HG03378 (cell line): Measurements from ENCODE around the gene NELFB.

Experiments
- ATAC-seq: cut with Tn5 transposase; IDR thresholded peaks from one replicate; pipeline ENCODE4 v1.9.1; 2021; ENCODE audit warnings: mild to moderate bottlenecking, moderate library complexity; ENCODE audit not compliant: unreplicated experiment

Gene NELFB

GRCh38 chr9:137254624-137255447 is at the start of gene NELFB:
TSS of gene NELFB (plus strand) at chr9:137255327.
- ATAC-seq, result peak; percentile 40

- no peak for ATAC-seq
Measured at GRCh38 chr9:137206602-137207001, 48.5 kb upstream of the NELFB start.

- no peak for ATAC-seq
Measured at GRCh38 chr9:137211532-137211931, 43.6 kb upstream of the NELFB start.

- ATAC-seq, result no peak
Measured at GRCh38 chr9:137212520-137212919, 42.6 kb upstream of the NELFB start.

GRCh38 chr9:137213160-137214060 is 41.7 kb upstream of the NELFB start:
- no peak for ATAC-seq

- ATAC-seq, result no peak
Measured at GRCh38 chr9:137214620-137215019, 40.5 kb upstream of the NELFB start.

- no peak for ATAC-seq
Measured at GRCh38 chr9:137215196-137215986, 39.7 kb upstream of the NELFB start.

- ATAC-seq, result no peak
Measured at GRCh38 chr9:137216188-137216965, 38.8 kb upstream of the NELFB start.

GRCh38 chr9:137217276-137218211 is 37.6 kb upstream of the NELFB start:
- ATAC-seq, result no peak

- no peak for ATAC-seq
Measured at GRCh38 chr9:137218212-137218753, 36.8 kb upstream of the NELFB start.

GRCh38 chr9:137218754-137219271 is 36.3 kb upstream of the NELFB start:
- ATAC-seq, result no peak

GRCh38 chr9:137219757-137220316 is 35.3 kb upstream of the NELFB start:
- no peak for ATAC-seq

- no peak for ATAC-seq
Measured at GRCh38 chr9:137220317-137221094, 34.6 kb upstream of the NELFB start.

- ATAC-seq, result no peak
Measured at GRCh38 chr9:137221095-137221505, 34.0 kb upstream of the NELFB start.

GRCh38 chr9:137221506-137222111 is 33.5 kb upstream of the NELFB start:
- ATAC-seq, result no peak

GRCh38 chr9:137222190-137223077 is 32.7 kb upstream of the NELFB start, which contains the start of gene RNF208:
TSS of gene RNF208 (minus strand) at chr9:137222240. CDS start at chr9:137221212, 1,028 bp downstream.
- ATAC-seq, result peak; percentile 2
